Kidney epithelial cell (primary cell): ENCODE data around the gene RCSD1. TPM values are rescaled to one million over a fixed set of nuclear protein-coding genes. Genes with fewer than 3 reads are reported as not detected.

Experiments used
- DNase-seq: peaks from one replicate; pipeline ENCODE4 v3.0.0-alpha.2; 2010; ENCODE audit warnings: low read depth
- H3K27me3 ChIP-seq: 2 replicates; pipeline ENCODE4 v1.6.0; 2011; ENCODE audit warnings: low read length; ENCODE audit not compliant: control insufficient read depth, insufficient read depth
- H3K36me3 ChIP-seq: 2 replicates; pipeline ENCODE4 v1.5.1; 2011; ENCODE audit warnings: low read length; ENCODE audit not compliant: control insufficient read depth, insufficient read depth
- H3K4me3 ChIP-seq: 2 replicates; pipeline ENCODE4 v1.5.1; 2011; ENCODE audit warnings: low read depth, mild to moderate bottlenecking, control low read depth, low read length
- CTCF ChIP-seq: IDR thresholded peaks from 2 replicates; pipeline ENCODE4 v1.5.1; 2011; ENCODE audit warnings: mild to moderate bottlenecking, moderate library complexity, low read length, control low read depth, inconsistent platforms; ENCODE audit not compliant: insufficient read depth, poor library complexity, severe bottlenecking
- total RNA-seq: library from RNA; depleted of rRNA; stranded (reverse); fragments of >200 nt; gene quantifications from 2 replicates; pipeline ENCODE4 v1.2.3, GENCODE V29; 2015

The RCSD1 gene
- total RNA-seq, 1 donor from 2014 or later: 0.21 TPM

GRCh38 chr1:167634435-167634834, 4.4 kb downstream of the RCSD1 start:
- Histone ChIP-seq H3K36me3 (no peaks in the 10 kb centered on the region), H3K27me3 (peaks cover 30% of the 10 kb centered on the region), H3K4me3 (no peak overlapping the region)
- TF ChIP-seq CTCF: no peak
- DNase-seq: no peak

GRCh38 chr1:167635156-167635648, 5.2 kb downstream of the RCSD1 start:
- Histone ChIP-seq H3K4me3 (no peak overlapping the region), H3K36me3 (no peaks in the 10 kb centered on the region), H3K27me3 (peaks cover 25% of the 10 kb centered on the region)
- TF ChIP-seq CTCF: no peak
- DNase-seq: no peak

- H3K4me3 ChIP-seq: no peak overlapping the region
- DNase-seq: no peak
Measured at GRCh38 chr1:167635941-167636340, 5.9 kb downstream of the RCSD1 start.

GRCh38 chr1:167638064-167638463, 8.0 kb downstream of the RCSD1 start:
- H3K36me3 ChIP-seq: no peaks in the 10 kb centered on the region
- TF ChIP-seq CTCF: no peak
- no peak for DNase-seq
- peaks cover 17% of the 10 kb centered on the region for H3K27me3 ChIP-seq
- H3K4me3 ChIP-seq: no peak overlapping the region

More at GRCh38 chr1:167635941-167636340, 5.9 kb downstream of the RCSD1 start:
- Histone ChIP-seq H3K27me3 (peaks cover 17% of the 10 kb centered on the region), H3K36me3 (no peaks in the 10 kb centered on the region)
- no peak for TF ChIP-seq CTCF

- no peak for TF ChIP-seq CTCF
- no peaks in the 10 kb centered on the region for H3K36me3 ChIP-seq
- DNase-seq: no peak
- peaks cover 18% of the 10 kb centered on the region for H3K27me3 ChIP-seq
- H3K4me3 ChIP-seq: no peak overlapping the region
Measured at GRCh38 chr1:167640051-167640450, 10.0 kb downstream of the RCSD1 start.

GRCh38 chr1:167641786-167642500, 11.9 kb downstream of the RCSD1 start:
- DNase-seq: no peak
- Histone ChIP-seq H3K36me3 (no peaks in the 10 kb centered on the region), H3K27me3 (peaks cover 7% of the 10 kb centered on the region), H3K4me3 (no peak overlapping the region)
- TF ChIP-seq CTCF: no peak
